AG04450 (cell line): ENCODE data around the gene SVOP. TPM values are rescaled to one million over a fixed set of nuclear protein-coding genes. Genes with fewer than 3 reads are reported as not detected.

Experiments
- CTCF ChIA-PET: fragments of 300-600, 350-600 bp; formaldehyde crosslinking; extraction: SDS; loops from one replicate; lab custom pipeline; 2022; ENCODE audit warnings: antibody characterized with exemption, inconsistent platforms; lab: Charles Lee
- POLR2A ChIA-PET: fragments of 350-600 bp; formaldehyde crosslinking; extraction: SDS; loops from one replicate; lab custom pipeline; 2021; ENCODE audit warnings: antibody characterized with exemption, inconsistent platforms; lab: Yijun Ruan, JAX
- DNase-seq: peaks from one replicate; pipeline ENCODE4 v3.0.0-alpha.2; 2011; ENCODE audit warnings: low read depth, low spot score
- H3K27ac ChIP-seq: one replicate; pipeline ENCODE4 v1.5.1; 2012; ENCODE audit warnings: low read depth, low read length, control low read depth
- H3K27me3 ChIP-seq: one replicate; pipeline ENCODE4 v1.6.0; 2012; ENCODE audit warnings: low read length; ENCODE audit not compliant: control insufficient read depth, insufficient read depth
- H3K4me3 ChIP-seq: 2 replicates; pipeline ENCODE4 v1.5.1; 2011; ENCODE audit warnings: mild to moderate bottlenecking, low read depth, low read length, control low read depth
- H3K9me3 ChIP-seq: 2 replicates; pipeline ENCODE4 v1.5.1; 2012; ENCODE audit warnings: low read length; ENCODE audit not compliant: control insufficient read depth, insufficient read depth
- polyA plus RNA-seq: library from polyadenylated mRNA; depleted of rRNA; stranded (reverse); fragments of >200 nt; gene quantifications from 2 replicates; pipeline ENCODE4 v1.2.3, GENCODE V29; 2011
- TF ChIP-seq, protein P1 (sequence below): IDR thresholded peaks from 2 replicates; pipeline ENCODE4 v1.5.1; 2011; ENCODE audit warnings: low read depth, low read length, control low read depth, inconsistent platforms

The SVOP gene
- polyA plus RNA-seq, 1 experiment: not detected

- CTCF ChIA-PET: no interaction called here
Measured at GRCh38 chr12:108948367-108948766, 72.5 kb downstream of the SVOP start.

DNA sequence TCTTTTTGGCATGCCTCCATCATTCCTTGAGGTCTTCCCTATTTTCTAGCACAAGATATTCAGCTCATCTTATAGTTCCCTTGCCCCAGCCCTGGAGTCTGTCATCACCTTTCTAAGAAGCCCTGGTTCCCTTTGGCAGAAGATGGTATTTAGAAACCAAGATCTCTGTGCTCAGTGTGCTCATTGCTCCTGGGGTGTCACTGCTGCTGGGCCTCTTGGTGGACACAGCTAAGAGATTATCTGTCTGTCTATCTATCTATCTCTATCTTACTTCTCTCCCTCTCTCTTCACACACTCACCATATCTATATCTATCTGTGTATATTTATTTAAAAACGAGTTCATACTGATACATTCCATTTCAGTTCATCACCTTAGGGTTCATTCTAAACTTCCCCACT lies 73.8 kb downstream of the SVOP start:
- POLR2A ChIA-PET: no interaction called here
- DNase-seq: no peak
- H3K27ac ChIP-seq: no peak overlapping the region
- CTCF ChIA-PET: interaction anchor here (0.7 kb wide), 1 partner anchor 143 kb away, joined by 5 read pairs; no protein-coding TSS in a partner anchor
- no peak overlapping the region for H3K4me3 ChIP-seq
- H3K27me3 ChIP-seq: peaks cover 5% of the 10 kb centered on the region
- TF ChIP-seq, protein P1, sequence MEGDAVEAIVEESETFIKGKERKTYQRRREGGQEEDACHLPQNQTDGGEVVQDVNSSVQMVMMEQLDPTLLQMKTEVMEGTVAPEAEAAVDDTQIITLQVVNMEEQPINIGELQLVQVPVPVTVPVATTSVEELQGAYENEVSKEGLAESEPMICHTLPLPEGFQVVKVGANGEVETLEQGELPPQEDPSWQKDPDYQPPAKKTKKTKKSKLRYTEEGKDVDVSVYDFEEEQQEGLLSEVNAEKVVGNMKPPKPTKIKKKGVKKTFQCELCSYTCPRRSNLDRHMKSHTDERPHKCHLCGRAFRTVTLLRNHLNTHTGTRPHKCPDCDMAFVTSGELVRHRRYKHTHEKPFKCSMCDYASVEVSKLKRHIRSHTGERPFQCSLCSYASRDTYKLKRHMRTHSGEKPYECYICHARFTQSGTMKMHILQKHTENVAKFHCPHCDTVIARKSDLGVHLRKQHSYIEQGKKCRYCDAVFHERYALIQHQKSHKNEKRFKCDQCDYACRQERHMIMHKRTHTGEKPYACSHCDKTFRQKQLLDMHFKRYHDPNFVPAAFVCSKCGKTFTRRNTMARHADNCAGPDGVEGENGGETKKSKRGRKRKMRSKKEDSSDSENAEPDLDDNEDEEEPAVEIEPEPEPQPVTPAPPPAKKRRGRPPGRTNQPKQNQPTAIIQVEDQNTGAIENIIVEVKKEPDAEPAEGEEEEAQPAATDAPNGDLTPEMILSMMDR: no peak
- peaks cover 12% of the 10 kb centered on the region; the same call in 1 of the 2 replicates for H3K9me3 ChIP-seq

More at GRCh38 chr12:108948367-108948766, 72.5 kb downstream of the SVOP start:
- TF ChIP-seq, protein P1: no peak
- Histone ChIP-seq H3K27me3 (peaks cover 5% of the 10 kb centered on the region), H3K4me3 (no peak overlapping the region), H3K9me3 (peaks cover 12% of the 10 kb centered on the region; the same call in 1 of the 2 replicates), H3K27ac (no peak overlapping the region)
- POLR2A ChIA-PET: no interaction called here
- DNase-seq: no peak

GRCh38 chr12:108940138-108940537 lies 80.7 kb downstream of the SVOP start:
- no peak overlapping the region for H3K27ac ChIP-seq
- TF ChIP-seq, protein P1: no peak
- no peak for DNase-seq
- no peaks in the 10 kb centered on the region for H3K9me3 ChIP-seq
- peaks cover 13% of the 10 kb centered on the region for H3K27me3 ChIP-seq
- no peak overlapping the region for H3K4me3 ChIP-seq
- POLR2A ChIA-PET: no interaction called here
- CTCF ChIA-PET: interaction anchor here (2.1 kb wide), 1 partner anchor 10 kb away, joined by 12 read pairs; no protein-coding TSS in a partner anchor

DNA sequence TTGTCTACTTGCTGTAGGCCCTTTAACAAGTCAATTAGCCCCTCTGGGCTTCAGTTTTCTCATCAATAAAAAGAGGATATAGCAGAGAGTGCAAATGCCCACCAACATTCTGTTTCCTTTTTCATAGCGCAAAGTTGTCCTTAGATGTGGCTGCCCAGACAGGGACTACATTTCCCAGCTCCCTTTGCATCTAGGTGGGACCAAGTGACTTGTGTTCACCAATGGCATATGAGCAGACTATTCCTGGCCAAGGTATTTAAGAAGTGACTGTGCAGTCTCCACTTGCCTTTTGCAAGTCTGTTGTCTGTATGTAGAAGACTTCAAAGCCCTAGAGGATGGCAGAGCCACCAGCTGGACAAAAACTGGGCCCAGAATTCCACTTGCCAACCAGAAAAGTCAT lies 81.3 kb downstream of the SVOP start:
- Histone ChIP-seq H3K4me3 (no peak overlapping the region), H3K9me3 (no peaks in the 10 kb centered on the region), H3K27me3 (peaks cover 12% of the 10 kb centered on the region), H3K27ac (no peak overlapping the region)
- ChIA-PET CTCF (interaction anchor here (2.1 kb wide), 1 partner anchor 11 kb away, joined by 12 read pairs; no protein-coding TSS in a partner anchor), POLR2A (interaction anchor here (0.5 kb wide), 1 partner anchor 125 kb away, joined by 14 read pairs; no protein-coding TSS in a partner anchor)
- no peak for DNase-seq
- TF ChIP-seq, protein P1: no peak

DNA sequence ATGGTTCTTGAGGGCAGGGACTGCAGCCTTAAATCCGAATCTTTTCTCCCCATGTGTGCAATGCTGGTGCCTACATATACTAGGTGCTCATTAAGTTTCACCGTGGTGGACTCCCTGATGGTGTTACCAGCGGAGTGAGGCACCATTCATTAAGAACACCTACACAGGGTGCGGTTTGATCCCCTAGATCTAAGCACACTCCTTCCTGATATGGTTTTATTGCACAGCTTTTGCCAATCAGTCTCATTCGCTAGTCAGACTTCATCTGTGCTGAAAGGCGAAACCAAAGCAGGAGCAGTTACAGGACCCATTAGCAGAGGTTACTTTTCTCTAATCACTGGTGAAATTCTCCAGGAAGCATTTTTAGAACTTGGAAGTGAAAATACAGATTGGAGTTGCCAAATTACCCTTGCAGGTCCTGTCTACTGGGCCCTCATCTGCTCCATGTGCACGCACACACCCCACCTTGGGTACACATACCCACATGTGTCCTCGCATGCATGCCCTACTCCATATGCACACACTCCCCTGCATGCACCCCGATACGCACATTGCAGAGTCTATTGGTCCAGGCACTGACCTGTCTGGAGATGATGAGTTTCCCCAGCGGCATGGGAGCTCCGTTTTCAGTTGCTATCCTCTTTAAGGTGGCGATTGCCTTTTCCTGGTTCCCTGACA lies 82.5 kb downstream of the SVOP start:
- CTCF ChIA-PET: interaction anchor here (2.0 kb wide), 1 partner anchor 12 kb away, joined by 5 read pairs; no protein-coding TSS in a partner anchor
- H3K4me3 ChIP-seq: no peak overlapping the region
- TF ChIP-seq, protein P1: no peak
- no peak overlapping the region for H3K27ac ChIP-seq
- no peaks in the 10 kb centered on the region for H3K9me3 ChIP-seq
- POLR2A ChIA-PET: no interaction called here
- no peak for DNase-seq
- peaks cover 10% of the 10 kb centered on the region for H3K27me3 ChIP-seq
